ENCODE data around the gene SLC35F5. TPM values are rescaled to one million over a fixed set of nuclear protein-coding genes. Genes with fewer than 3 reads are reported as not detected.
A peak's percentile ranks its signal among the peaks of the same experiment; 100 is the strongest.
"Not testable (repeated sequence)": the region's sequence is repeated elsewhere in the genome, so short reads cannot be mapped to it uniquely, and the experiment has no call there.

The SLC35F5 gene
- polyA plus RNA-seq: 10 to 100 TPM; 10.4 to 11.9 (median 10.5) TPM

GRCh38 chr2:113756355-113757137, at the start of gene SLC35F5:
Gene SLC35F5, minus strand, starts transcription at chr2:113756642. Its CDS starts 233 bp downstream, at chr2:113756409.
- H3K27me3 Mint-ChIP-seq (ENCODE audit: low read depth in 3 of 3): peaks cover 8 to 13% (median 9%) of the 10 kb centered on the region in 3 donors
- H3K4me3 Mint-ChIP-seq: peak within 1 kb of the TSS; percentile 93 to 100 (median 97)
- H3K27ac Mint-ChIP-seq: peak within 1 kb of the TSS; percentile 97 to 100 (median 98)
- H3K36me3 Mint-ChIP-seq: peaks cover 0 to 7% (median 0%) of the 10 kb centered on the region in 3 donors
- H3K4me1 Mint-ChIP-seq: peaks cover 27 to 38% of the 10 kb centered on the region in 2 donors
- H3K9me3 Mint-ChIP-seq: no peaks in the 10 kb centered on the region
- peak; percentile 94 to 95 (median 94) for DNase-seq

GRCh38 chr2:113799375-113799774, 42.9 kb upstream of the SLC35F5 start:
- Mint-ChIP-seq H3K9me3 (no peaks in the 10 kb centered on the region), H3K27me3 (ENCODE audit: low read depth in 3 of 3) (peaks cover 0 to 5% (median 2%) of the 10 kb centered on the region in 3 donors), H3K4me3 (no peak overlapping the region), H3K36me3 (no peaks in the 10 kb centered on the region), H3K4me1 (no peaks in the 10 kb centered on the region), H3K27ac (no peak overlapping the region)
- no peak for DNase-seq

- no peak for DNase-seq
- Mint-ChIP-seq H3K9me3 (no peaks in the 10 kb centered on the region), H3K4me3 (no peak overlapping the region), H3K36me3 (no peaks in the 10 kb centered on the region), H3K27ac (no peak overlapping the region), H3K27me3 (ENCODE audit: low read depth in 3 of 3) (peaks cover 0 to 5% (median 2%) of the 10 kb centered on the region in 3 donors), H3K4me1 (no peaks in the 10 kb centered on the region)
Measured at GRCh38 chr2:113797237-113797636, 40.8 kb upstream of the SLC35F5 start.

GRCh38 chr2:113796592-113797175, 40.2 kb upstream of the SLC35F5 start:
- no peak overlapping the region for H3K27ac Mint-ChIP-seq
- no peaks in the 10 kb centered on the region for H3K4me1 Mint-ChIP-seq
- H3K4me3 Mint-ChIP-seq: no peak overlapping the region
- no peaks in the 10 kb centered on the region for H3K9me3 Mint-ChIP-seq
- H3K27me3 Mint-ChIP-seq (ENCODE audit: low read depth in 3 of 3): peaks cover 0 to 5% (median 2%) of the 10 kb centered on the region in 3 donors
- no peaks in the 10 kb centered on the region for H3K36me3 Mint-ChIP-seq
- DNase-seq: no peak

- H3K36me3 Mint-ChIP-seq: no peaks in the 10 kb centered on the region
- H3K4me3 Mint-ChIP-seq: no peak overlapping the region
- H3K27me3 Mint-ChIP-seq (ENCODE audit: low read depth in 3 of 3): peaks cover 0 to 5% (median 2%) of the 10 kb centered on the region in 3 donors
- no peak overlapping the region for H3K27ac Mint-ChIP-seq
- H3K9me3 Mint-ChIP-seq: no peaks in the 10 kb centered on the region
- no peaks in the 10 kb centered on the region for H3K4me1 Mint-ChIP-seq
- DNase-seq: no peak
Measured at GRCh38 chr2:113795405-113795920, 39.0 kb upstream of the SLC35F5 start.

GRCh38 chr2:113791697-113792590, 35.5 kb upstream of the SLC35F5 start:
- Mint-ChIP-seq H3K4me1 (no peaks in the 10 kb centered on the region), H3K36me3 (no peaks in the 10 kb centered on the region), H3K27ac (no peak overlapping the region), H3K4me3 (no peak overlapping the region), H3K27me3 (ENCODE audit: low read depth in 3 of 3) (peaks cover 0 to 5% (median under 1%) of the 10 kb centered on the region in 3 donors), H3K9me3 (peaks cover 0 to 2% (median 0%) of the 10 kb centered on the region in 6 donors)
- no peak for DNase-seq

GRCh38 chr2:113784823-113785744, 28.6 kb upstream of the SLC35F5 start:
- H3K4me1 Mint-ChIP-seq: no peaks in the 10 kb centered on the region
- H3K36me3 Mint-ChIP-seq: no peaks in the 10 kb centered on the region
- DNase-seq: no peak
- no peak overlapping the region for H3K27ac Mint-ChIP-seq
- H3K27me3 Mint-ChIP-seq (ENCODE audit: low read depth in 3 of 3): peaks cover 0 to 4% (median 1%) of the 10 kb centered on the region in 3 donors
- no peak overlapping the region for H3K4me3 Mint-ChIP-seq
- H3K9me3 Mint-ChIP-seq: peaks cover 0 to 2% (median 0%) of the 10 kb centered on the region in 6 donors

- H3K9me3 Mint-ChIP-seq: no peaks in the 10 kb centered on the region
- H3K4me3 Mint-ChIP-seq: no peak overlapping the region
- H3K27me3 Mint-ChIP-seq (ENCODE audit: low read depth in 3 of 3): peaks cover 0 to 6% (median 4%) of the 10 kb centered on the region in 3 donors
- no peaks in the 10 kb centered on the region for H3K36me3 Mint-ChIP-seq
- H3K4me1 Mint-ChIP-seq: no peaks in the 10 kb centered on the region
- no peak for DNase-seq
- H3K27ac Mint-ChIP-seq: no peak overlapping the region
Measured at GRCh38 chr2:113780472-113780871, 24.0 kb upstream of the SLC35F5 start.

GRCh38 chr2:113777371-113777770, 20.9 kb upstream of the SLC35F5 start:
- Mint-ChIP-seq H3K9me3 (no peaks in the 10 kb centered on the region), H3K27me3 (ENCODE audit: low read depth in 3 of 3) (peaks cover 0 to 6% (median 2%) of the 10 kb centered on the region in 3 donors), H3K27ac (no peak overlapping the region), H3K4me3 (no peak overlapping the region), H3K36me3 (no peaks in the 10 kb centered on the region), H3K4me1 (no peaks in the 10 kb centered on the region)
- no peak for DNase-seq

GRCh38 chr2:113776949-113777348, 20.5 kb upstream of the SLC35F5 start:
- H3K27me3 Mint-ChIP-seq (ENCODE audit: low read depth in 3 of 3): peaks cover 0 to 6% (median 2%) of the 10 kb centered on the region in 3 donors
- H3K9me3 Mint-ChIP-seq: no peaks in the 10 kb centered on the region
- H3K36me3 Mint-ChIP-seq: no peaks in the 10 kb centered on the region
- H3K27ac Mint-ChIP-seq: no peak overlapping the region
- H3K4me1 Mint-ChIP-seq: no peaks in the 10 kb centered on the region
- H3K4me3 Mint-ChIP-seq: no peak overlapping the region
- DNase-seq: no peak

GRCh38 chr2:113774616-113775015, 18.2 kb upstream of the SLC35F5 start:
- DNase-seq; H3K4me3 Mint-ChIP-seq; H3K9me3 Mint-ChIP-seq; H3K27me3 Mint-ChIP-seq (ENCODE audit: low read depth in 3 of 3); H3K36me3 Mint-ChIP-seq; H3K4me1 Mint-ChIP-seq; H3K27ac Mint-ChIP-seq: not testable (repeated sequence)

GRCh38 chr2:113770929-113771328, 14.5 kb upstream of the SLC35F5 start:
- Mint-ChIP-seq H3K27ac (no peak overlapping the region), H3K36me3 (no peaks in the 10 kb centered on the region), H3K4me1 (no peaks in the 10 kb centered on the region), H3K4me3 (no peak overlapping the region), H3K9me3 (no peaks in the 10 kb centered on the region), H3K27me3 (ENCODE audit: low read depth in 3 of 3) (no peaks in the 10 kb centered on the region)
- DNase-seq: no peak

GRCh38 chr2:113769555-113769954, 13.1 kb upstream of the SLC35F5 start:
- no peaks in the 10 kb centered on the region for H3K27me3 Mint-ChIP-seq (ENCODE audit: low read depth in 3 of 3)
- H3K27ac Mint-ChIP-seq: no peak overlapping the region
- no peaks in the 10 kb centered on the region for H3K36me3 Mint-ChIP-seq
- DNase-seq: no peak
- H3K4me1 Mint-ChIP-seq: no peaks in the 10 kb centered on the region
- H3K9me3 Mint-ChIP-seq: no peaks in the 10 kb centered on the region
- H3K4me3 Mint-ChIP-seq: no peak overlapping the region

Measured in immature natural killer cell (primary cell).